Gastroesophageal sphincter (tissue), 4 donors: Measurements from ENCODE around the gene GARIN5B. TPM values are rescaled to one million over a fixed set of nuclear protein-coding genes. Genes with fewer than 3 reads are reported as not detected.
"Not testable (repeated sequence)": the region's sequence is repeated elsewhere in the genome, so short reads cannot be mapped to it uniquely, and the experiment has no call there.

Experiments used
- ATAC-seq: fragments of 150-250 bp; one replicate; pipeline ENCODE4 v1.9.1; 2016; ENCODE audit warnings: mild to moderate bottlenecking, moderate library complexity
- H3K27ac ChIP-seq, 4 donors: fragments of 200-600 bp; sonication (generic) in 3 of 4; 1 replicate in 3 of 4; 2 replicates in 1 of 4; pipeline ENCODE4 v1.5.1; 2016 to 2019
- H3K27me3 ChIP-seq: fragments of 200-600 bp; sonication (generic); one replicate; pipeline ENCODE4 v1.5.1; 2019
- H3K36me3 ChIP-seq, 2 donors: fragments of 200-600 bp; sonication (generic); one replicate each; pipeline ENCODE4 v1.5.1; 2019; ENCODE audit warnings: control low read depth in 1 of 2
- H3K4me1 ChIP-seq, 3 donors: fragments of 200-600 bp; sonication (generic); 1 replicate in 2 of 3; 2 replicates in 1 of 3; pipeline ENCODE4 v1.5.1; 2016 to 2019; ENCODE audit warnings: control low read depth in 2 of 3
- H3K4me3 ChIP-seq, 2 donors: fragments of 200-600 bp; sonication (generic); one replicate each; pipeline ENCODE4 v1.5.1; 2019; ENCODE audit warnings: mild to moderate bottlenecking in 1 of 2, moderate library complexity in 1 of 2
- H3K9me3 ChIP-seq, 3 donors: fragments of 200-600 bp; sonication (generic); one replicate each; pipeline ENCODE4 v1.5.1; 2017 to 2019; ENCODE audit warnings: control low read depth in 2 of 3
- CTCF ChIP-seq, 4 experiments: fragments of 200-600 bp in 2 of 4; fragments of 450-650 bp in 2 of 4; sonication (generic) in 1 of 4; IDR thresholded peaks; one replicate each; pipeline ENCODE4 v1.5.1; 2017 to 2019; ENCODE audit warnings: antibody characterized with exemption in 4 of 4, mild to moderate bottlenecking in 2 of 4, moderate library complexity in 2 of 4
- EP300 ChIP-seq: sonication (generic); formaldehyde crosslinking; IDR thresholded peaks from one replicate; pipeline ENCODE4 v1.6.1; 2017; ENCODE audit warnings: antibody characterized with exemption, mild to moderate bottlenecking
- POLR2A ChIP-seq, 2 donors: fragments of 450-650 bp; IDR thresholded peaks; one replicate each; pipeline ENCODE4 v1.6.1; 2017; ENCODE audit warnings: antibody characterized with exemption in 2 of 2, mild to moderate bottlenecking in 2 of 2, moderate library complexity in 1 of 2
- POLR2AphosphoS5 ChIP-seq: sonication (generic); formaldehyde crosslinking; IDR thresholded peaks from one replicate; pipeline ENCODE4 v1.6.1; 2017; ENCODE audit warnings: antibody characterized with exemption
- WGBS, 2 donors: methylation state at CpG; one replicate each; pipeline ENCODE4 v1.1.5; 2018; ENCODE audit warnings: low coverage in 1 of 2; 5-methylcytosine and 5-hydroxymethylcytosine counted together
- total RNA-seq, 4 donors: library from RNA; depleted of rRNA; stranded (reverse); fragments of >200 nt; gene quantifications; one replicate each; pipeline ENCODE4 v1.1.0, GENCODE V29; 2016

Gene GARIN5B
- total RNA-seq, 4 donors from 2014 or later: not detected

- H3K9me3 ChIP-seq, H3K27me3 ChIP-seq: not testable (repeated sequence)
- peaks cover 0 to 22% (median 16%) of the 10 kb centered on the region in 3 donors for H3K4me1 ChIP-seq
- peaks cover 0 to 38% of the 10 kb centered on the region in 2 donors for H3K36me3 ChIP-seq
- ATAC-seq: peak; percentile 1
- peak within 1 kb of the TSS; percentile 55 to 85 for H3K4me3 ChIP-seq
- WGBS, 2 donors: 0% methylated on average over 1 of the region's 36 CpGs; no CpG with 5 or more reads in 1 of the 2 donors
- TF ChIP-seq POLR2A (IDR thresholded peaks at IDR 0.05) (peak; percentile 97 to 98), POLR2AphosphoS5 (peak; percentile 96), CTCF (IDR thresholded peaks at IDR 0.05) (peak in 1 of 4 experiments; percentile 22)
- H3K27ac ChIP-seq: peak within 1 kb of the TSS; percentile 81 to 98 (median 96)
Observed at GRCh38 chr19:55407550-55407799, 44.4 kb upstream of the GARIN5B start, which contains the start of gene UBE2S. Gene UBE2S, minus strand, starts transcription at chr19:55407788. Its CDS starts 199 bp downstream, at chr19:55407589.

DNA sequence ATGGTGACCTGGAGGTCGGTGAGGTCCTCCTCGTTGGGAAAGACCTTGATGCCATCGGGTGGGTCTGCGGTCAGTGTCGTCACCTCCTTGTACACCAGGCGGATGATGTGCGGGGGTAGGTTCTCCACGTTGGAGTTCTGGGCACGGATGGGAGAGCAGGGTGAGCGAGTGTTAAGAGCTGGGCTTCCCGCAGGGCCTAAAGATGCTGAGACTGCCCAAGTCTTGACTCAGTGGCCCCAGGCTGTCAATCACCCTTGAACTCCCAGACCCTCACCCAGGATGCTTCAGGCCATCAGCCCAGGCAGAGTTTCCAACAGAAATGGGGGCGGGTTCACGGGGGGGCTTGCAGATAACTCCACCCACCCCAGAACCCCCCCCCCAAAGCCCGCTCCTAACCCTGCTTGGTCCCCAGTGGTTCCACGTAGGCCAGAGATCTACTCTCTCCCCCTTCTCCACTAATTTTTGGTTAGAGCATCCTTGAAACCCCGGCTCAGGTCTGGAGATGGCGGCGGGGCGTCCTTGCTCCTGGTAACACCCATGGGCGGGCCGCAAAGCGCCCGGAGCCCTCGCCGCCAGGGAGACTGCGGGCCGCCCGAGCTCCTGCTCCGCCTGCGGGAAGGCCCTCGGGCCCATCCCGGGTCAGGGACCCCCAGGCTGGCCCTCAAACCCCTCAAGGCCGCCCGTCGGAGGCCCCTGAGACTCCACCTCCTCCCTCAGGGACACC, 43.9 kb upstream of the GARIN5B start:
- H3K9me3 ChIP-seq: no peaks in the 10 kb centered on the region
- H3K4me1 ChIP-seq: peaks cover 0 to 22% (median 16%) of the 10 kb centered on the region in 3 donors
- TF ChIP-seq POLR2AphosphoS5: no peak
- no peak for TF ChIP-seq POLR2A (IDR thresholded peaks at IDR 0.05)
- TF ChIP-seq CTCF (IDR thresholded peaks at IDR 0.05): no peak
- no peak for TF ChIP-seq EP300
- H3K27me3 ChIP-seq: no peaks in the 10 kb centered on the region
- no CpG with 5 or more reads among the region's 35 CpGs for WGBS, 2 donors
- ATAC-seq: peak; percentile 1
- H3K27ac ChIP-seq: peak overlapping the region; percentile 73 to 98 (median 96)
- peak overlapping the region; percentile 55 to 85 for H3K4me3 ChIP-seq
- H3K36me3 ChIP-seq: peaks cover 0 to 42% of the 10 kb centered on the region in 2 donors

DNA sequence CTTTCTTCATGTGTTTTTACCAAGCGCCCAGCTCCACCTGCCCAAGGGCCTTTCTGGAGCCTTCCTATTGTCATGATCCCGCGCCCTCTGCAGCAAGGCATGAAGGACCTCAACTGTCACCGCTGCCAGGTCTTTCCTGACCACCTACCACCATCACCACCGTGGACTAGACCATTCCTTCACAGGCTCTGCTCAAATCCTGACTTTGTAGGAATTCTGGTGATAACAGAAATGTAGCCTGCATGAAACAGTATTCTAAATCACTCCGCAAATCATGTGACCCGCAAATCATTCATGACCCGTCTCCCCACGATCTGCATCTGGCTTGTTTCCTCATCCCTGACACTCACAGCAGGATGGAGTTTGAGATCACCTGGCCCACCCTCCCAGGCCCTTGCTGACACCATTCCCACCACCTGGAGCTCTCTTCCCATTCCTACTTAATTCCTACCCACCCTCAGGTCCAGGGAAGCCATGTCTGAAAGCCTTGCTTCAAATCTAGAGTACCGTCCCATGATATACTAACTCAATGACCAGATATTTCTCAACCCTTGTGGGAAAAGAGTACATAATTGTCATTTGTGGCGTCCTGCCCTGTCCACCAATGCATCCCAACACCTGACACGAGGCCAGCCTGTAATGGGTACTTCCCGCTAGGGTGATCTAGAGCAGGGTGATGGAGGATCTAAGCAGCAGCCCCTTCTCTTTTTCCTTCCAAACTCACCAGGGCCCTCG, 43.2 kb upstream of the GARIN5B start:
- Histone ChIP-seq H3K27me3 (no peaks in the 10 kb centered on the region), H3K4me1 (peaks cover 0 to 22% (median 16%) of the 10 kb centered on the region in 3 donors), H3K27ac (peak overlapping the region in 3 of 4 donors; percentile 96 to 98 (median 97)), H3K4me3 (peak overlapping the region; percentile 55 to 85), H3K36me3 (peaks cover 0 to 50% of the 10 kb centered on the region in 2 donors), H3K9me3 (no peaks in the 10 kb centered on the region)
- no peak for ATAC-seq
- WGBS, 2 donors: 76 to 86% methylated on average over 8 to 9 of the region's 14 CpGs
- TF ChIP-seq POLR2AphosphoS5 (no peak), EP300 (no peak)

GRCh38 chr19:55405638-55406037, 42.6 kb upstream of the GARIN5B start:
- no peak for ATAC-seq
- Histone ChIP-seq H3K36me3 (peaks cover 0 to 56% of the 10 kb centered on the region in 2 donors), H3K27me3 (no peaks in the 10 kb centered on the region), H3K4me1 (peaks cover 0 to 22% (median 16%) of the 10 kb centered on the region in 3 donors), H3K27ac (no peak overlapping the region), H3K9me3 (no peaks in the 10 kb centered on the region), H3K4me3 (no peak overlapping the region)
- TF ChIP-seq POLR2A (IDR thresholded peaks at IDR 0.05) (no peak), CTCF (IDR thresholded peaks at IDR 0.05) (no peak), POLR2AphosphoS5 (no peak), EP300 (no peak)
- WGBS, 2 donors: 33 to 80% methylated on average over 1 of the region's 5 CpGs

GRCh38 chr19:55402509-55402908, 39.4 kb upstream of the GARIN5B start:
- no CpG with 5 or more reads among the region's 2 CpGs for WGBS, 2 donors
- Histone ChIP-seq H3K27me3 (no peaks in the 10 kb centered on the region), H3K4me3 (no peak overlapping the region), H3K36me3 (peaks cover 0 to 69% of the 10 kb centered on the region in 2 donors), H3K9me3 (no peaks in the 10 kb centered on the region), H3K27ac (no peak overlapping the region), H3K4me1 (peaks cover 0 to 18% (median 13%) of the 10 kb centered on the region in 3 donors)
- no peak for ATAC-seq
- TF ChIP-seq EP300 (no peak), POLR2AphosphoS5 (no peak), POLR2A (IDR thresholded peaks at IDR 0.05) (no peak), CTCF (IDR thresholded peaks at IDR 0.05) (no peak)

DNA sequence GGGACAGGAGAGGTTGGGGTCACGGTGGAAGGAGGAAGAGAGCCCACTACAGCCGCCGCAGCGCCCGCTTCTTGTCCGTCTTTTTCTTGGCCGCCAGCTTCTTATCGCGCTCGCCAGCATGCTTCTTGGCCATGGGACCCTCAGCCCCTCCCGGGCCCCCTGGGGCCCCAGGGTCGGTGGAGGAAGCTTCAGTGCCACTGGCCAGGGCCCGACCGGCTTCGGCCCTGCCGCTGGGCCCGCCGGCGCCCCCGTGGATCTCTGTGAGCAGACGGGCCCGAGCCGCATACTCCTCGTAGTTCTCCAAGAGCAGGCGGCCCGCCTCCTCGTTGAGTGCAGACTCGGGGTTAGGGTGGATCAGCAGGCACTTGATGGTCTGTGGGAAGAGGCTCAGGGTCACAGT, 38.3 kb upstream of the GARIN5B start:
- H3K27ac ChIP-seq, ATAC-seq, H3K4me3 ChIP-seq, H3K9me3 ChIP-seq, H3K27me3 ChIP-seq: not testable (repeated sequence)
- Histone ChIP-seq H3K4me1 (peaks cover 0 to 11% (median 8%) of the 10 kb centered on the region in 3 donors), H3K36me3 (peaks cover 0 to 69% of the 10 kb centered on the region in 2 donors)
- 54% methylated on average over 5 of the region's 28 CpGs; no CpG with 5 or more reads in 1 of the 2 donors for WGBS, 2 donors
